Measurements from ENCODE around the gene LRRC4B. TPM values are rescaled to one million over a fixed set of nuclear protein-coding genes. Genes with fewer than 3 reads are reported as not detected.

LRRC4B gene
- total and polyA plus RNA-seq, 11 donors: 0.35 to 2.4 (median 0.97) TPM

DNA sequence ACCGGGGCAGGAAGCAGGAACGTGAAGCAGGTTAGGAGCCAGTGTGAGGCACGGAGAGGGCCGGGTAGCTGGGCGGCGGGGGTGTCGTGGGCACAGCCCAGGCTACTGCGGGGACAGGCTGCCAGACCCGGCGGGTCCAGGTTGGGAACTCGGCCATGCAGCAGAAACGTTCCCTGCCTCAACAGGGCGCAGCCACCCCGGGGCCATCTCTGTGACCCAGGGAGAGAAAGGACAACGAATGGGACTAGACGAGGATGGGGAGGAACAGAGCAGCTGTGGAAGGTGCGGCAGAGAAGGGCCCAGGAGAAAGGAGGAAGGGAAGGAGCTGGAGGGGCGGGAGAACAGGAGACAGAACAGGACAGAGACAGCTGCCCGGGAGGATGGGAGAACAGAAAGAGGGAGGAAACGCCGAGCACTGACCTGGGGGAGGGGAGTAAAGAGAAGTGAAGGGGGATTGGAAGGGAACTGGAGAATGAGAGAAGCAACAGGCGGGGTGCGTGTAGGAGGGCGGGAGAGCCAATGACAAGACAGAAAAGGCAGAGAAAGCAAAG, 78.7 kb downstream of the LRRC4B start:
- DNase-seq: peak in 2 of 5 donors; percentile 24 to 37
- no peak overlapping the region for H3K27ac ChIP-seq
- 52 to 56% (median 54%) methylated on average over 24 of the region's 24 CpGs for WGBS, 4 donors
- H3K4me1 ChIP-seq: peaks cover 0 to 21% (median 0%) of the 10 kb centered on the region in 12 donors
- TF ChIP-seq, protein P1, sequence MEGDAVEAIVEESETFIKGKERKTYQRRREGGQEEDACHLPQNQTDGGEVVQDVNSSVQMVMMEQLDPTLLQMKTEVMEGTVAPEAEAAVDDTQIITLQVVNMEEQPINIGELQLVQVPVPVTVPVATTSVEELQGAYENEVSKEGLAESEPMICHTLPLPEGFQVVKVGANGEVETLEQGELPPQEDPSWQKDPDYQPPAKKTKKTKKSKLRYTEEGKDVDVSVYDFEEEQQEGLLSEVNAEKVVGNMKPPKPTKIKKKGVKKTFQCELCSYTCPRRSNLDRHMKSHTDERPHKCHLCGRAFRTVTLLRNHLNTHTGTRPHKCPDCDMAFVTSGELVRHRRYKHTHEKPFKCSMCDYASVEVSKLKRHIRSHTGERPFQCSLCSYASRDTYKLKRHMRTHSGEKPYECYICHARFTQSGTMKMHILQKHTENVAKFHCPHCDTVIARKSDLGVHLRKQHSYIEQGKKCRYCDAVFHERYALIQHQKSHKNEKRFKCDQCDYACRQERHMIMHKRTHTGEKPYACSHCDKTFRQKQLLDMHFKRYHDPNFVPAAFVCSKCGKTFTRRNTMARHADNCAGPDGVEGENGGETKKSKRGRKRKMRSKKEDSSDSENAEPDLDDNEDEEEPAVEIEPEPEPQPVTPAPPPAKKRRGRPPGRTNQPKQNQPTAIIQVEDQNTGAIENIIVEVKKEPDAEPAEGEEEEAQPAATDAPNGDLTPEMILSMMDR (IDR thresholded peaks at IDR 0.05): no peak
- no peak for TF ChIP-seq POLR2A (IDR thresholded peaks at IDR 0.05)
- no peak for ATAC-seq
- peaks cover 0 to 13% (median 0%) of the 10 kb centered on the region in 9 donors for H3K36me3 ChIP-seq
- H3K27me3 ChIP-seq: peaks cover 0 to 4% (median 0%) of the 10 kb centered on the region in 9 donors
- H3K9me3 ChIP-seq: no peaks in the 10 kb centered on the region
- intact Hi-C loops (cut with DNase I): no loop called here
- H3K4me3 ChIP-seq: no peak overlapping the region

DNA sequence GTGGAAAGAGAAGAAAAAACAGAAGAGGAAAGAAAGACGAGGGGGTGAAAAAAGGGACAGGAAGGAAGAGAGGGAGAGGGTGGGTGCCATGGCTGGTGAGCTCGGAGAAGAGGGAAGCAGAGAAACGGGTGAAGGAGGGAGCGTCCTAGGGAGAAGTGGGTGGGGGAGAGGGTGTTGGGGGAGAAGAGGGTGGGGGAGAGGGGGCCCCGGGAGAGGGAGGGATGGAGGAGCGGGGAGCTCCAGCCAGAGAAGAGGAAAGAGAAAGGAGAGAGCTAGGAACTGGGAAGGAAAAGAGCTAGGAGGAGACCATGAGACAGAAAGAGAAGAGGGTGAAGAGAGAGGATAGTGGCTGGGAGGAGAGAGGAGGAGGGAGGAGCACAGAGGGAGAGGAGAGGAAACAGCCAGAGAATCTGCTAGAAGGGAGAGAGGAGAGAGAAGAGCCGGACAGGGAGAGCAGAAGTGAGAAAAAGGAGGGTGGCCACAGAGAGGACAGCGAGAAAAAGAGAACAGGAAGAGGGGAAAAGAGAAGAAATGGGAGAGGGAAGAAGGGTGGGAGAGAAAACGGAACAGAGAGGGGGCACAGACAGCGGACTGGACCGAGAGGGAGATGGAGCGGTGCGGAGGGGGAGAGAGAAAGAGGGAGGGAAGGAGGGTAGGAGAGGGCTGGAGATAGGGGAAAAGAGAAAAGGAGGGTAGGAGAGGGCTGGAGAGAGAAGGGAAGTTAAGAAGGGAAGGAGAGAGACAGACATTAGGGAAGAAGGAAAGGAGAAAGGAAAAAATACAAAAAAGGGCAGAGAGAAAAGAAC, 79.6 kb downstream of the LRRC4B start:
- no peak for ATAC-seq
- peaks cover 0 to 4% (median 0%) of the 10 kb centered on the region in 9 donors for H3K27me3 ChIP-seq
- intact Hi-C loops (cut with DNase I): no loop called here
- H3K4me3 ChIP-seq: no peak overlapping the region
- H3K4me1 ChIP-seq: peaks cover 0 to 21% (median 0%) of the 10 kb centered on the region in 12 donors
- H3K36me3 ChIP-seq: peaks cover 0 to 19% (median under 1%) of the 10 kb centered on the region in 9 donors
- no peak for TF ChIP-seq POLR2A (IDR thresholded peaks at IDR 0.05)
- TF ChIP-seq, protein P1 (IDR thresholded peaks at IDR 0.05): no peak
- H3K9me3 ChIP-seq: no peaks in the 10 kb centered on the region
- H3K27ac ChIP-seq: peak overlapping the region in 1 of 12 donors; percentile 55
- WGBS, 4 donors: 44 to 53% (median 45%) methylated on average over 13 of the region's 13 CpGs
- DNase-seq: peak in 2 of 5 donors; percentile 15 to 26

DNA sequence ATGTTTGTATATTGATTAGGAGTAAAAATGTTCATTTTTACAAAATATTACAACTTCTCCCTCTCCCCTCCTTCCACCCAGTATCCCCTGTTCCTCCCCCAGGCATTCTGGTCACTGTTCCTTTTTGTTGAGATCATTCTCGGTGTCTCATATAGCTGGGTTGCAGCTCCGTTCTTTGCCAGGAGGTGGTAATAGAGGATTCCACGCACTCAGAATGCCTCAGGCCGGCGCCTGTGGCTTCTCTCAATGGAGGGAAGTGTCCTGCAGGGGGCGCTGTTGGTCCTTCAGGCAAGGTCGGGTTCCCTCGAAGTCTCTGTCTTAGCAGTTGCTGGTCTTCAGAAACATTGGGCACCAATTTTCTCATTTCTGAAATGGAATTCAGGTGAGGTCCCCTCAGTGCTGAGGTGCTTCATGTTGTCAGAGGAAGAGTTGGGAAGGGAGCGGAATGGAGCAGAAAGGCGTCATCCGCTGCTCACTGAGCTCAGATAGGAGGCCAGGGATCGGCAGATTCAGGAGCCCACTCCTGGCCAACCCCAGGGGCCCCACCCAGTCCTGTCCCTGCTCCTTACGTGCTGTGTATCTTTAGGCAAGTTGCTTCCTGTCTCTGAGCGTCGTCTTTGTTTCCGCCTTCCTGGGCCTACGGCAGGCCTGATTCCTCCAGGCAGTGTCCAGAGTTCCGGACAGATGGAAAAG, 81.3 kb downstream of the LRRC4B start:
- TF ChIP-seq POLR2A (IDR thresholded peaks at IDR 0.05): no peak
- TF ChIP-seq, protein P1 (IDR thresholded peaks at IDR 0.05): peak in 11 of 12 donors; percentile 8 to 45 (median 32)
- 72 to 82% (median 76%) methylated on average over 18 of the region's 18 CpGs for WGBS, 4 donors
- ATAC-seq: no peak
- Histone ChIP-seq H3K4me3 (no peak overlapping the region), H3K36me3 (peaks cover 0 to 33% (median 13%) of the 10 kb centered on the region in 9 donors), H3K27me3 (peaks cover 0 to 4% (median 0%) of the 10 kb centered on the region in 9 donors), H3K4me1 (peaks cover 0 to 17% (median 0%) of the 10 kb centered on the region in 12 donors), H3K27ac (no peak overlapping the region), H3K9me3 (no peaks in the 10 kb centered on the region)
- peak in 1 of 5 donors; percentile 58 for DNase-seq
- intact Hi-C loops (cut with DNase I): no loop called here

All from heart left ventricle (tissue), 16 donors.